ENCODE data around the gene BHLHA15.
A peak's percentile ranks its signal among the peaks of the same experiment; 100 is the strongest.

The BHLHA15 gene

GRCh38 chr7:98211221-98211675 is at the start of gene BHLHA15:
Gene BHLHA15 (plus strand): TSS chr7:98211439. CDS start chr7:98212310, 871 bp downstream.
- FAIRE-seq, result no peak

GRCh38 chr7:98162758-98163157 is 48.5 kb upstream of the BHLHA15 start:
- FAIRE-seq, result no peak

GRCh38 chr7:98163269-98163668 is 48.0 kb upstream of the BHLHA15 start:
- no peak for FAIRE-seq

GRCh38 chr7:98163704-98164494 is 47.3 kb upstream of the BHLHA15 start:
- FAIRE-seq, result no peak

GRCh38 chr7:98165827-98166667 is 45.2 kb upstream of the BHLHA15 start:
- no peak for FAIRE-seq

GRCh38 chr7:98166668-98166970 is 44.6 kb upstream of the BHLHA15 start:
- no peak for FAIRE-seq

- no peak for FAIRE-seq
Measured at GRCh38 chr7:98167653-98168052, 43.6 kb upstream of the BHLHA15 start.

- FAIRE-seq, result peak; percentile 84
Measured at GRCh38 chr7:98168181-98168903, 42.9 kb upstream of the BHLHA15 start.

GRCh38 chr7:98168904-98169621 is 42.2 kb upstream of the BHLHA15 start:
- no peak for FAIRE-seq

GRCh38 chr7:98170966-98171365 is 40.3 kb upstream of the BHLHA15 start:
- no peak for FAIRE-seq

GRCh38 chr7:98171449-98171848 is 39.8 kb upstream of the BHLHA15 start:
- FAIRE-seq, result no peak

GRCh38 chr7:98174334-98175259 is 36.6 kb upstream of the BHLHA15 start:
- FAIRE-seq, result no peak

- FAIRE-seq, result no peak
Measured at GRCh38 chr7:98175260-98175940, 35.8 kb upstream of the BHLHA15 start.

- no peak for FAIRE-seq
Measured at GRCh38 chr7:98177553-98177952, 33.7 kb upstream of the BHLHA15 start.

GRCh38 chr7:98178321-98178720 is 32.9 kb upstream of the BHLHA15 start:
- FAIRE-seq, result no peak

GRCh38 chr7:98178762-98179490 is 32.3 kb upstream of the BHLHA15 start:
- no peak for FAIRE-seq

- FAIRE-seq, result no peak
Measured at GRCh38 chr7:98180751-98181150, 30.5 kb upstream of the BHLHA15 start.

GRCh38 chr7:98185101-98185500 is 26.1 kb upstream of the BHLHA15 start:
- no peak for FAIRE-seq

GRCh38 chr7:98186452-98187137 is 24.6 kb upstream of the BHLHA15 start:
- FAIRE-seq, result no peak

GRCh38 chr7:98187138-98187502 is 24.1 kb upstream of the BHLHA15 start:
- FAIRE-seq, result no peak
